Neural cell (in vitro differentiated cells): ENCODE results near the gene ARHGEF16. TPM values are rescaled to one million over a fixed set of nuclear protein-coding genes. Genes with fewer than 3 reads are reported as not detected.

Experiments
- H2AFZ ChIP-seq: fragments of 200-600, 300-800 bp; sonication (generic), shearing (Covaris generic); 2 replicates; pipeline ENCODE4 v1.6.0; 2014; ENCODE audit warnings: low read depth, mild to moderate bottlenecking, antibody characterized with exemption, low read length, moderate library complexity
- H3F3A ChIP-seq: fragments of 200-600 bp; shearing (Covaris generic); 2 replicates; pipeline ENCODE4 v1.6.1; 2016; ENCODE audit warnings: mild to moderate bottlenecking, moderate library complexity, mixed read lengths, antibody characterized with exemption, low read length; ENCODE audit not compliant: insufficient read depth, poor library complexity, severe bottlenecking
- H3K27ac ChIP-seq: fragments of 200-600, 300-800 bp; sonication (generic), shearing (Covaris generic); 2 replicates; pipeline ENCODE4 v1.5.1; 2014; ENCODE audit warnings: mild to moderate bottlenecking, low read length, moderate library complexity
- H3K27me3 ChIP-seq: fragments of 300-800, 200-600 bp; sonication (generic), shearing (Covaris generic); 2 replicates; pipeline ENCODE4 v1.6.0; 2014; ENCODE audit warnings: mild to moderate bottlenecking, low read depth, low read length, moderate library complexity; ENCODE audit not compliant: insufficient read depth
- H3K36me3 ChIP-seq: fragments of 300-800, 200-600 bp; sonication (generic), shearing (Covaris generic); 2 replicates; pipeline ENCODE4 v1.5.1; 2014; ENCODE audit warnings: mild to moderate bottlenecking, antibody characterized with exemption, low read length, moderate library complexity; ENCODE audit not compliant: insufficient read depth
- H3K4me2 ChIP-seq: fragments of 300-800, 200-600 bp; sonication (generic), shearing (Covaris generic); 2 replicates; pipeline ENCODE4 v1.6.0; 2014; ENCODE audit warnings: mild to moderate bottlenecking, low read length
- H3K4me3 ChIP-seq: fragments of 300-800, 200-600 bp; sonication (generic), shearing (Covaris generic); 2 replicates; pipeline ENCODE4 v1.5.1; 2014; ENCODE audit warnings: mild to moderate bottlenecking, low read length, moderate library complexity
- H3K79me2 ChIP-seq: fragments of 200-600 bp; shearing (Covaris generic); replicated peaks from 2 replicates; pipeline ENCODE4 v1.6.0; 2014; ENCODE audit warnings: mild to moderate bottlenecking, low read length, moderate library complexity; ENCODE audit not compliant: insufficient read depth
- H3K9ac ChIP-seq: fragments of 300-800, 200-600 bp; sonication (generic), shearing (Covaris generic); 2 replicates; pipeline ENCODE4 v1.6.1; 2016; ENCODE audit warnings: mild to moderate bottlenecking, low read length, mixed read lengths
- H3K9me2 ChIP-seq: fragments of 200-600 bp; shearing (Covaris generic); 2 replicates; pipeline ENCODE4 v1.6.1; 2016; ENCODE audit warnings: mild to moderate bottlenecking, low read length, mixed read lengths; ENCODE audit not compliant: insufficient read depth
- H3K9me3 ChIP-seq: fragments of 200-600, 300-800 bp; sonication (generic), shearing (Covaris generic); 2 replicates; pipeline ENCODE4 v1.6.1; 2016; ENCODE audit warnings: mild to moderate bottlenecking, mixed run types, low read length, moderate library complexity, mixed read lengths
- H4K20me1 ChIP-seq: fragments of 200-600 bp; shearing (Covaris generic); 2 replicates; pipeline ENCODE4 v1.6.1; 2016; ENCODE audit warnings: mild to moderate bottlenecking, mixed run types; ENCODE audit not compliant: insufficient read depth
- CTCF ChIP-seq: fragments of 450-650 bp; IDR thresholded peaks from 2 replicates; pipeline ENCODE4 v1.5.1; 2014; ENCODE audit warnings: antibody characterized with exemption, mild to moderate bottlenecking, moderate library complexity; ENCODE audit not compliant: poor library complexity, severe bottlenecking
- EP300 ChIP-seq: fragments of 450-650 bp; conservative IDR thresholded peaks from 2 replicates; pipeline ENCODE4 v1.6.1; 2014; ENCODE audit warnings: antibody characterized with exemption, mild to moderate bottlenecking, moderate library complexity; ENCODE audit not compliant: poor library complexity, severe bottlenecking
- EZH2 ChIP-seq: fragments of 200-600, 300-800 bp; shearing (Covaris generic), sonication (generic); IDR thresholded peaks from 2 replicates; pipeline ENCODE4 v1.6.1; 2014; ENCODE audit warnings: antibody characterized with exemption, low read length, borderline replicate concordance, mild to moderate bottlenecking; ENCODE audit not compliant: insufficient read depth, poor library complexity, severe bottlenecking
- MXI1 ChIP-seq: fragments of 450-650 bp; conservative IDR thresholded peaks from 2 replicates; pipeline ENCODE4 v1.6.1; 2014; ENCODE audit warnings: antibody characterized with exemption, mild to moderate bottlenecking; ENCODE audit not compliant: poor library complexity, severe bottlenecking
- POLR2AphosphoS5 ChIP-seq: IDR thresholded peaks from 2 replicates; pipeline ENCODE4 v1.6.1; 2012
- RAD21 ChIP-seq: fragments of 450-650 bp; conservative IDR thresholded peaks from 2 replicates; pipeline ENCODE4 v1.6.1; 2014; ENCODE audit warnings: antibody characterized with exemption, mild to moderate bottlenecking, moderate library complexity
- REST ChIP-seq: IDR thresholded peaks from 2 replicates; pipeline ENCODE4 v1.6.1; 2012; ENCODE audit warnings: borderline replicate concordance
- SMC3 ChIP-seq: fragments of 450-650 bp; conservative IDR thresholded peaks from 2 replicates; pipeline ENCODE4 v1.6.1; 2014; ENCODE audit warnings: antibody characterized with exemption, mild to moderate bottlenecking, moderate library complexity; ENCODE audit not compliant: poor library complexity
- TAF1 ChIP-seq: IDR thresholded peaks from 2 replicates; pipeline ENCODE4 v1.6.1; 2012; ENCODE audit warnings: low read depth
- polyA plus RNA-seq: library from polyadenylated mRNA; depleted of rRNA; stranded (reverse); fragments of >200 nt; gene quantifications from 2 replicates; pipeline ENCODE4 v1.2.3, GENCODE V29; 2014

The ARHGEF16 gene
- polyA plus RNA-seq, 1 donor from 2014 or later: 0.64 TPM

- Histone ChIP-seq H3K4me3 (no peak overlapping the region), H3K9ac (no peak overlapping the region), H3K79me2 (no peaks in the 10 kb centered on the region), H3K9me3 (no peaks in the 10 kb centered on the region), H3K9me2 (no peaks in the 10 kb centered on the region), H3K27me3 (no peaks in the 10 kb centered on the region), H4K20me1 (no peaks in the 10 kb centered on the region), H2AFZ (no peak overlapping the region), H3K27ac (no peak overlapping the region), H3F3A (no peaks in the 10 kb centered on the region), H3K4me2 (no peak overlapping the region), H3K36me3 (no peaks in the 10 kb centered on the region)
- TF ChIP-seq CTCF: no peak
- TF ChIP-seq EZH2: no peak
These were observed 57.4 kb downstream of the ARHGEF16 start for GRCh38 chr1:3511856-3512255.

GRCh38 chr1:3514404-3514803 is 59.9 kb downstream of the ARHGEF16 start:
- H3K9me2 ChIP-seq: no peaks in the 10 kb centered on the region
- TF ChIP-seq SMC3: no peak
- no peak for TF ChIP-seq RAD21
- TF ChIP-seq REST: no peak
- no peak for TF ChIP-seq TAF1
- no peak for TF ChIP-seq POLR2AphosphoS5
- no peak for TF ChIP-seq EZH2
- TF ChIP-seq CTCF: no peak
- TF ChIP-seq EP300: no peak
- no peak for TF ChIP-seq MXI1
- no peak overlapping the region for H3K27ac ChIP-seq
- H3K79me2 ChIP-seq: no peaks in the 10 kb centered on the region
- no peak overlapping the region for H3K9ac ChIP-seq
- H3K27me3 ChIP-seq: no peaks in the 10 kb centered on the region
- no peak overlapping the region for H2AFZ ChIP-seq
- no peaks in the 10 kb centered on the region for H3K36me3 ChIP-seq
- no peaks in the 10 kb centered on the region for H3K9me3 ChIP-seq
- no peak overlapping the region for H3K4me3 ChIP-seq
- H4K20me1 ChIP-seq: no peaks in the 10 kb centered on the region
- no peak overlapping the region for H3K4me2 ChIP-seq
- H3F3A ChIP-seq: no peaks in the 10 kb centered on the region
